GM18498 (cell line): ENCODE results near the gene GJD4.

ENCODE experiments used
- ATAC-seq: cut with Tn5 transposase; IDR thresholded peaks from one replicate; pipeline ENCODE4 v1.9.1; 2021; ENCODE audit warnings: mild to moderate bottlenecking, moderate library complexity; ENCODE audit not compliant: unreplicated experiment

The GJD4 gene

GRCh38 chr10:35578618-35578956 lies 26.6 kb upstream of the GJD4 start:
- ATAC-seq: no peak

GRCh38 chr10:35579116-35579515 lies 26.0 kb upstream of the GJD4 start:
- ATAC-seq: no peak

- no peak for ATAC-seq
These were observed 25.3 kb upstream of the GJD4 start for GRCh38 chr10:35579726-35580422.

- no peak for ATAC-seq
These were observed 24.7 kb upstream of the GJD4 start for GRCh38 chr10:35580423-35580770.

GRCh38 chr10:35581655-35582054 lies 23.5 kb upstream of the GJD4 start:
- no peak for ATAC-seq

- no peak for ATAC-seq
These were observed 20.2 kb upstream of the GJD4 start for GRCh38 chr10:35584946-35585345.

GRCh38 chr10:35585356-35585755 lies 19.8 kb upstream of the GJD4 start:
- no peak for ATAC-seq

- no peak for ATAC-seq
These were observed 19.1 kb upstream of the GJD4 start for GRCh38 chr10:35585903-35586535.

GRCh38 chr10:35588836-35589235 lies 16.3 kb upstream of the GJD4 start:
- ATAC-seq: no peak

- ATAC-seq: no peak
These were observed 12.7 kb upstream of the GJD4 start for GRCh38 chr10:35592441-35592840.

GRCh38 chr10:35594115-35595079 lies 10.7 kb upstream of the GJD4 start:
- ATAC-seq: no peak

GRCh38 chr10:35595106-35595505 lies 10.0 kb upstream of the GJD4 start:
- ATAC-seq: no peak

GRCh38 chr10:35598379-35598778 lies 6.8 kb upstream of the GJD4 start:
- no peak for ATAC-seq

GRCh38 chr10:35600193-35600592 lies 4.9 kb upstream of the GJD4 start:
- ATAC-seq: no peak

- no peak for ATAC-seq
These were observed 1.3 kb downstream of the GJD4 start for GRCh38 chr10:35606430-35606829.

GRCh38 chr10:35607475-35608327 lies 2.6 kb downstream of the GJD4 start:
- ATAC-seq: no peak

GRCh38 chr10:35608328-35608672 lies 3.2 kb downstream of the GJD4 start:
- ATAC-seq: no peak

GRCh38 chr10:35611750-35612149 lies 6.6 kb downstream of the GJD4 start:
- ATAC-seq: no peak

GRCh38 chr10:35612385-35613106 lies 7.4 kb downstream of the GJD4 start:
- no peak for ATAC-seq

- no peak for ATAC-seq
These were observed 7.9 kb downstream of the GJD4 start for GRCh38 chr10:35613107-35613440.
